Trophoblast cell (in vitro differentiated cells and primary cell): ENCODE measurements around the gene ERVV-1.
A peak's percentile ranks its signal among the peaks of the same experiment; 100 is the strongest.

ENCODE experiments used
- DNase-seq, 2 donors: peaks; one replicate each; pipeline ENCODE4 v3.0.0-alpha.2; 2016
- H2AFZ ChIP-seq: 2 replicates; pipeline ENCODE4 v1.6.1; 2013; ENCODE audit warnings: low read length, moderate library complexity, mild to moderate bottlenecking; ENCODE audit not compliant: insufficient read depth, poor library complexity
- H2AK5ac ChIP-seq: 2 replicates; pipeline ENCODE4 v1.6.1; 2013; ENCODE audit warnings: mild to moderate bottlenecking, low read length
- H2BK120ac ChIP-seq: 2 replicates; pipeline ENCODE4 v1.6.1; 2013; ENCODE audit warnings: low read length, mild to moderate bottlenecking, moderate library complexity; ENCODE audit not compliant: insufficient read depth, poor library complexity
- H2BK12ac ChIP-seq: 2 replicates; pipeline ENCODE4 v1.6.1; 2013; ENCODE audit warnings: mild to moderate bottlenecking, low read length, moderate library complexity
- H2BK5ac ChIP-seq: 2 replicates; pipeline ENCODE4 v1.6.1; 2013; ENCODE audit warnings: low read length, low read depth, moderate library complexity, mild to moderate bottlenecking; ENCODE audit not compliant: poor library complexity
- H3K14ac ChIP-seq: 2 replicates; pipeline ENCODE4 v1.6.1; 2013; ENCODE audit warnings: mild to moderate bottlenecking, low read length
- H3K18ac ChIP-seq: 2 replicates; pipeline ENCODE4 v1.6.1; 2013; ENCODE audit warnings: mild to moderate bottlenecking, low read length
- H3K23ac ChIP-seq: 2 replicates; pipeline ENCODE4 v1.6.1; 2013; ENCODE audit warnings: low read length
- H3K27ac ChIP-seq: 2 replicates; pipeline ENCODE4 v1.5.1; 2013; ENCODE audit warnings: low read depth, mild to moderate bottlenecking, inconsistent platforms, low read length, moderate library complexity
- H3K27me3 ChIP-seq: 2 replicates; pipeline ENCODE4 v1.6.1; 2013; ENCODE audit warnings: inconsistent platforms, mild to moderate bottlenecking, low read length, moderate library complexity; ENCODE audit not compliant: insufficient read depth
- H3K36me3 ChIP-seq, 2 experiments: 1 replicate in 1 of 2; 2 replicates in 1 of 2; pipeline ENCODE4 v1.6.1; 2013; ENCODE audit warnings: low read length in 2 of 2, mild to moderate bottlenecking in 2 of 2, moderate library complexity in 1 of 2; ENCODE audit not compliant: insufficient read depth in 2 of 2, control insufficient read depth in 1 of 2
- H3K4ac ChIP-seq: 2 replicates; pipeline ENCODE4 v1.6.1; 2013; ENCODE audit warnings: low read depth, mild to moderate bottlenecking, low read length, moderate library complexity
- H3K4me1 ChIP-seq, 2 experiments: 1 replicate in 1 of 2; 2 replicates in 1 of 2; pipeline ENCODE4 v1.6.1; 2013; ENCODE audit warnings: low read length in 2 of 2, mild to moderate bottlenecking in 2 of 2, moderate library complexity in 1 of 2; ENCODE audit not compliant: insufficient read depth in 2 of 2, control insufficient read depth in 1 of 2
- H3K4me2 ChIP-seq: 2 replicates; pipeline ENCODE4 v1.6.1; 2013; ENCODE audit warnings: inconsistent platforms, mild to moderate bottlenecking, low read length, moderate library complexity
- H3K4me3 ChIP-seq: 2 replicates; pipeline ENCODE4 v1.5.1; 2013; ENCODE audit warnings: mild to moderate bottlenecking, low read depth, low read length, inconsistent platforms
- H3K79me1 ChIP-seq: one replicate; pipeline ENCODE4 v1.6.1; 2013; ENCODE audit warnings: low read length
- H3K79me2 ChIP-seq: 2 replicates; pipeline ENCODE4 v1.6.1; 2013; ENCODE audit warnings: low read length, mild to moderate bottlenecking; ENCODE audit not compliant: control insufficient read depth, insufficient read depth, poor library complexity
- H3K9ac ChIP-seq: 2 replicates; pipeline ENCODE4 v1.6.1; 2013; ENCODE audit warnings: mild to moderate bottlenecking, low read length
- H3K9me3 ChIP-seq: 2 replicates; pipeline ENCODE4 v1.6.1; 2013; ENCODE audit warnings: low read depth, mild to moderate bottlenecking, control low read depth, inconsistent platforms, low read length; ENCODE audit not compliant: insufficient read depth
- H4K12ac ChIP-seq: 2 replicates; pipeline ENCODE4 v1.6.1; 2013; ENCODE audit warnings: low read depth, mild to moderate bottlenecking, low read length, moderate library complexity
- H4K8ac ChIP-seq: 2 replicates; pipeline ENCODE4 v1.6.1; 2013; ENCODE audit warnings: low read depth, mild to moderate bottlenecking, low read length, moderate library complexity
- H4K91ac ChIP-seq: one replicate; pipeline ENCODE4 v1.6.1; 2013; ENCODE audit warnings: low read depth, mild to moderate bottlenecking, low read length, moderate library complexity
- WGBS: extraction: QIAGEN DNeasy Blood & Tissue Kit; methylation state at CpG from one replicate; pipeline ENCODE4 v1.1.7; 2013; ENCODE audit warnings: missing lambda C conversion rate; ENCODE audit not compliant: insufficient read length, insufficient coverage; ENCODE audit errors: extremely low coverage; 5-methylcytosine and 5-hydroxymethylcytosine counted together

ERVV-1 gene

DNA sequence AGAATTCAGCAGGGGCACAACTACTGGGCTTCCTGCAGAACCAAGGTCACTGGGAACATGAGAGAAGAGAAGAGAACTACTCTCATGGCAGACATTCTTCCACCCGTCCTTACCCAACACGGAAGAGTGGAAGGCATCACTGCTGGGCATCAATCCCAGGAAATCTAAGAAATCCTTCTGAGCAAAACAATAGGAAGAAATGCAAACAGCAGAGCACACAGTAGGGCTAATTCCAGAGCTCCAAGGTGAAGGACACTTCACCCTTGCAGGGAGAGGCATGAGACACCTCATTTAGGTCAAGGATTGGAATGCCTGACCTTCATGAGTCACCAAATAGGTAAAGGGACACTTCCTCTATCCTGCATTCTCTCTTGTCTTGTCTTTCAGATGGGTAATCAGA lies 33.7 kb downstream of the ERVV-1 start:
- Histone ChIP-seq H3K4ac (no peak overlapping the region), H4K12ac (no peak overlapping the region), H3K18ac (no peak overlapping the region), H3K27me3 (no peaks in the 10 kb centered on the region), H3K4me3 (no peak overlapping the region), H3K4me1 (peaks cover 0 to 5% of the 10 kb centered on the region in 2 experiments), H2BK5ac (no peak overlapping the region), H3K9ac (no peak overlapping the region), H3K9me3 (peaks cover 3% of the 10 kb centered on the region), H3K79me2 (no peaks in the 10 kb centered on the region), H2AFZ (no peak overlapping the region), H3K14ac (no peak overlapping the region), H3K27ac (no peak overlapping the region), H3K4me2 (no peak overlapping the region), H4K91ac (no peak overlapping the region), H4K8ac (no peak overlapping the region), H2BK120ac (no peak overlapping the region), H3K36me3 (no peaks in the 10 kb centered on the region), H2BK12ac (no peak overlapping the region), H3K79me1 (no peaks in the 10 kb centered on the region), H3K23ac (no peak overlapping the region), H2AK5ac (no peak overlapping the region)
- WGBS = no CpG with 5 or more reads among the region's 2 CpGs
- peak in 1 of 2 donors; percentile 14 for DNase-seq

DNA sequence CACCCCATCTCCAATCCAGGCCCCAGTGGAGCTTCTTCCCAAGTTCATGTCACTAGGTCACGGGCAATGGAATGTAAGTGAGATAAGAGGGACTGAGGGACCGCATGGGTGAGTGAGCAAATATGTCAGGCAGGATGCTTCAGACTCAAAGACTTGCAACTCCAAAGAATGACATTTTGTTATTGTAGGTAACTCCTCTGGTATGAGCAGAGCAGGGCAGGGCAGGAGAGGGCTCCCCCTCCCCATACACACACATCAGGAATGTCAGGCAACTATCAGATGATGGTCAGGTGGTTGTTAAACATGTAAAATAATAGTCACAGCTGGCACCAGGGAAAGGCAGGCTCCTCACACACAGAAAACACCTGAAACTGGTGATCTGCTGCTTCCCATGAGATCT lies 41.4 kb downstream of the ERVV-1 start:
- WGBS = no CpG with 5 or more reads among the region's 2 CpGs
- Histone ChIP-seq H2BK5ac (no peak overlapping the region), H3K18ac (no peak overlapping the region), H4K91ac (no peak overlapping the region), H3K4me2 (no peak overlapping the region), H3K4me3 (no peak overlapping the region), H3K9ac (no peak overlapping the region), H3K14ac (no peak overlapping the region), H3K23ac (no peak overlapping the region), H3K4ac (no peak overlapping the region), H2BK120ac (no peak overlapping the region), H3K9me3 (peaks cover 10% of the 10 kb centered on the region), H3K27me3 (no peaks in the 10 kb centered on the region), H3K4me1 (no peaks in the 10 kb centered on the region), H2AK5ac (no peak overlapping the region), H2BK12ac (no peak overlapping the region), H4K12ac (no peak overlapping the region), H3K36me3 (no peaks in the 10 kb centered on the region), H3K79me1 (no peaks in the 10 kb centered on the region), H3K79me2 (no peaks in the 10 kb centered on the region), H4K8ac (no peak overlapping the region), H3K27ac (no peak overlapping the region), H2AFZ (no peak overlapping the region)
- peak; percentile 87 to 92 for DNase-seq

DNA sequence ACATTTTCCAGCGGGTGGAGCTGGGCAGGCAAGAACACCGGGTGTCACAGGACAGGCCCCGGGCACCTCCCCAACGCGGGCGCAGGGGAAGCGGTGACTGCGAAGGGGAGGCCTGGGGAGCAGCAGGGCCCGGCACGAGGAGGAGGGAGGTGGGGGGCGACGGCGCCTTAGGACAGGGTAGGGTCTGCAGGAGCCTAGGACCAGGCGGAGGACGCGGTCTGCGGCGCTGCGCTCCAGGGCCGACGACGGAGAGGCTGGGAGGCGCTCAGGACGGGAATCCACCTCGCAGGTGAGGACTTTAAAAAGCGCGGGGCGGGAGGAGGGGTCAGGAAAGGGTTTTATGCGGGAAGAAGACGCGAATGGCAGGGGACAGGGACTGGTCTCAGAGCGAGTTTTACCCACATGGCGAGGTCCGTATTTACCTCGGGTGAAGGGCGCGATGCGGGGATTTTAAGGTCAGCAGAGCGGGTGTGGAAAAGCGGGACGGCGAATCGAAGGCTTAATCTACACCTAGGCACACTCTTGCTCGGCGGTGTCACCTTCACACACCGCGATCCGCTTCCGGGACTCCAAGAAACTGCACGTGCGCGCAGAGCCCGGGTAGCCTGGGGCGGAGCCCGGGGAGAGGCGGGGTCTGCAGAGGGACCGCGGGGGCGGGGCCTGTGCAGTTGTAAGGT lies 44.3 kb downstream of the ERVV-1 start:
- Histone ChIP-seq H4K8ac (no peak overlapping the region), H3K27ac (no peak overlapping the region), H2BK12ac (no peak overlapping the region), H4K91ac (no peak overlapping the region), H3K4me1 (no peaks in the 10 kb centered on the region), H2BK120ac (no peak overlapping the region), H3K14ac (no peak overlapping the region), H4K12ac (no peak overlapping the region), H3K9me3 (peaks cover 18% of the 10 kb centered on the region), H3K79me2 (no peaks in the 10 kb centered on the region), H3K4me3 (peak overlapping the region; percentile 10), H3K4ac (no peak overlapping the region), H3K23ac (no peak overlapping the region), H3K9ac (no peak overlapping the region), H3K27me3 (no peaks in the 10 kb centered on the region), H2AK5ac (no peak overlapping the region), H2AFZ (no peak overlapping the region), H3K36me3 (no peaks in the 10 kb centered on the region), H2BK5ac (no peak overlapping the region), H3K4me2 (peak overlapping the region; percentile 29), H3K18ac (no peak overlapping the region), H3K79me1 (no peaks in the 10 kb centered on the region)
- no CpG with 5 or more reads among the region's 59 CpGs for WGBS
- DNase-seq = peak; percentile 83 to 93
